HFF-Myc (cell line): ENCODE measurements around the gene PAQR8.

Source experiments
- DNase-seq: peaks from one replicate; pipeline ENCODE4 v3.0.0-alpha.2; 2011; ENCODE audit warnings: low read depth; ENCODE audit errors: extremely low read depth
- H3K4me3 ChIP-seq: replicated peaks from 2 replicates; pipeline ENCODE4 v1.5.1; 2011; ENCODE audit warnings: low read depth, mild to moderate bottlenecking, control low read depth, low read length
- CTCF ChIP-seq: IDR thresholded peaks from 2 replicates; pipeline ENCODE4 v1.5.1; 2012; ENCODE audit warnings: mild to moderate bottlenecking, low read depth, low read length, control low read depth; ENCODE audit errors: missing control alignments

PAQR8 gene

GRCh38 chr6:52435345-52435744 is 73.4 kb downstream of the PAQR8 start:
- H3K4me3 ChIP-seq: no peak overlapping the region
- no peak for TF ChIP-seq CTCF
- no peak for DNase-seq

- TF ChIP-seq CTCF: no peak
- no peak overlapping the region for H3K4me3 ChIP-seq
Observed at GRCh38 chr6:52438926-52439325, 77.0 kb downstream of the PAQR8 start.

GRCh38 chr6:52454556-52454955 is 92.6 kb downstream of the PAQR8 start:
- no peak for TF ChIP-seq CTCF
- no peak overlapping the region for H3K4me3 ChIP-seq
- peak; percentile 4 for DNase-seq

More at GRCh38 chr6:52438926-52439325, 77.0 kb downstream of the PAQR8 start:
- no peak for DNase-seq

- no peak overlapping the region for H3K4me3 ChIP-seq
- no peak for DNase-seq
- no peak for TF ChIP-seq CTCF
Observed at GRCh38 chr6:52457096-52457495, 95.1 kb downstream of the PAQR8 start.
